GM12878 (cell line): ENCODE results near the gene TNFAIP8L1. TPM values are rescaled to one million over a fixed set of nuclear protein-coding genes. Genes with fewer than 3 reads are reported as not detected.

Source experiments
- ATAC-seq: fragments of 200-7000 bp; cut with Tn5 transposase; 3 replicates; pipeline ENCODE4 v1.9.1; 2020; ENCODE audit warnings: mild to moderate bottlenecking, moderate library complexity
- BruUV-seq: library from RNA; stranded (reverse); fragments of 400-500 nt; replicated peaks from 2 replicates; lab custom pipeline; 2021; lab: Mats Ljungman, UMichigan
- CTCF ChIA-PET: fragments of 300-600 bp; sonication (Branson Sonifier 250); formaldehyde crosslinking; extraction: SDS; loops from one replicate; lab custom pipeline; 2021; ENCODE audit warnings: inconsistent platforms; lab: Yijun Ruan, JAX
- POLR2A ChIA-PET: fragments of 350-600 bp; formaldehyde crosslinking; extraction: SDS; loops from one replicate; lab custom pipeline; 2021; ENCODE audit warnings: inconsistent platforms; lab: Charles Lee
- RAD21 ChIA-PET: fragments of 300-600 bp; sonication (Branson Sonifier 250); formaldehyde crosslinking; loops from one replicate; lab custom pipeline; 2023; ENCODE audit warnings: antibody characterized with exemption; ENCODE audit not compliant: unreplicated experiment; lab: Charles Lee
- SMC1A ChIA-PET: fragments of 300-600 bp; sonication (Branson Sonifier 250); formaldehyde crosslinking; loops from one replicate; lab custom pipeline; 2023; ENCODE audit not compliant: unreplicated experiment, uncharacterized antibody; lab: Charles Lee
- DNase-seq: peaks from one replicate; pipeline ENCODE4 v3.0.0-alpha.2; 2011; ENCODE audit warnings: low read depth, low spot score
- FAIRE-seq: peaks from 3 replicates; lab custom pipeline; 2011; peaks lifted over from hg19 to GRCh38; lab: Jason Lieb, UNC
- H2AFZ ChIP-seq: 2 replicates; pipeline ENCODE4 v1.6.0; 2011; ENCODE audit warnings: low read depth, low read length, control low read depth; ENCODE audit not compliant: control insufficient read depth
- H3K27ac ChIP-seq: 2 replicates; pipeline ENCODE4 v1.5.1; 2011; ENCODE audit warnings: control low read depth; ENCODE audit not compliant: control insufficient read depth, insufficient read depth
- H3K27me3 ChIP-seq, 2 experiments: replicated peaks in 1 of 2; 2 replicates each; pipeline versions ENCODE4 v1.6.0 to v1.6.1; 2011; ENCODE audit warnings: low read length in 1 of 2; ENCODE audit not compliant: control insufficient read depth in 2 of 2, insufficient read depth in 2 of 2
- H3K36me3 ChIP-seq, 2 experiments: 2 replicates each; pipeline ENCODE4 v1.5.1; 2011; ENCODE audit warnings: low read length in 1 of 2; ENCODE audit not compliant: control insufficient read depth in 2 of 2, insufficient read depth in 2 of 2
- H3K4me1 ChIP-seq: 2 replicates; pipeline ENCODE4 v1.6.1; 2011; ENCODE audit warnings: mild to moderate bottlenecking, low read length, moderate library complexity, mixed read lengths; ENCODE audit not compliant: control insufficient read depth, insufficient read depth
- H3K4me2 ChIP-seq: 2 replicates; pipeline ENCODE4 v1.6.0; 2011; ENCODE audit warnings: control low read depth; ENCODE audit not compliant: control insufficient read depth, insufficient read depth
- H3K4me3 ChIP-seq: fragments of 200-600 bp; sonication (generic); 2 replicates; pipeline ENCODE4 v1.5.1; 2016
- H3K79me2 ChIP-seq: 2 replicates; pipeline ENCODE4 v1.6.0; 2011; ENCODE audit warnings: low read length; ENCODE audit not compliant: control insufficient read depth, insufficient read depth
- H3K9ac ChIP-seq: 2 replicates; pipeline ENCODE4 v1.8.0; 2011; ENCODE audit warnings: low read length, control low read depth, mixed read lengths; ENCODE audit not compliant: control insufficient read depth, insufficient read depth
- H3K9me3 ChIP-seq: replicated peaks from 3 replicates; pipeline ENCODE4 v1.5.1; 2011; ENCODE audit warnings: mild to moderate bottlenecking, low read length; ENCODE audit not compliant: control insufficient read depth, insufficient read depth
- H4K20me1 ChIP-seq: 2 replicates; pipeline ENCODE4 v1.6.0; 2011; ENCODE audit not compliant: control insufficient read depth, insufficient read depth
- CBX5 ChIP-seq: sonication (generic); IDR thresholded peaks from 2 replicates; pipeline ENCODE4 v1.6.1; 2016; ENCODE audit warnings: low read depth, moderate library complexity, mild to moderate bottlenecking, inconsistent platforms
- CREB1 ChIP-seq: IDR thresholded peaks from 2 replicates; pipeline ENCODE4 v1.6.1; 2012; ENCODE audit warnings: low read depth, mild to moderate bottlenecking, inconsistent platforms
- FOXM1 ChIP-seq: IDR thresholded peaks from 2 replicates; pipeline ENCODE4 v1.6.1; 2012; ENCODE audit warnings: low read depth, mild to moderate bottlenecking, inconsistent platforms, low read length, moderate library complexity
- GATAD2B ChIP-seq: fragments of 450-650 bp; conservative IDR thresholded peaks from 2 replicates; pipeline ENCODE4 v1.6.1; 2017; ENCODE audit warnings: low read depth, mild to moderate bottlenecking, moderate library complexity
- IRF4 ChIP-seq: IDR thresholded peaks from 2 replicates; pipeline ENCODE4 v1.6.1; 2011; ENCODE audit warnings: low read depth, low read length
- MTA3 ChIP-seq: IDR thresholded peaks from 2 replicates; pipeline ENCODE4 v1.6.1; 2012; ENCODE audit warnings: low read length, inconsistent platforms, borderline replicate concordance
- MXI1 ChIP-seq: fragments of 150-350 bp; IDR thresholded peaks from 2 replicates; pipeline ENCODE4 v1.6.1; 2011; ENCODE audit warnings: low read depth, mild to moderate bottlenecking, inconsistent platforms, low read length, improper control_type of control experiment
- PKNOX1 ChIP-seq: fragments of 450-650 bp; IDR thresholded peaks from 2 replicates; pipeline ENCODE4 v1.6.1; 2016; ENCODE audit warnings: mild to moderate bottlenecking
- RAD51 ChIP-seq: fragments of 450-650 bp; IDR thresholded peaks from 2 replicates; pipeline ENCODE4 v1.6.1; 2016; ENCODE audit warnings: moderate library complexity, mild to moderate bottlenecking, inconsistent platforms
- RBBP5 ChIP-seq: fragments of 200-600 bp; sonication (generic); conservative IDR thresholded peaks from 2 replicates; pipeline ENCODE4 v1.6.1; 2016
- RCOR1 ChIP-seq: conservative IDR thresholded peaks from 2 replicates; pipeline ENCODE4 v1.6.1; 2012; ENCODE audit warnings: low read depth, low read length, improper control_type of control experiment
- TCF12 ChIP-seq: IDR thresholded peaks from 2 replicates; pipeline ENCODE4 v1.6.1; 2011; ENCODE audit warnings: low read depth, mild to moderate bottlenecking, low read length
- WGBS: methylation state at CpG from one replicate; pipeline ENCODE4 v1.1.6; 2016; ENCODE audit warnings: low lambda C conversion rate; ENCODE audit not compliant: insufficient replicate concordance, insufficient coverage; ENCODE audit errors: missing lambda C conversion rate; 5-methylcytosine and 5-hydroxymethylcytosine counted together
- in situ Hi-C: fragments of 300-500 bp; cut with MboI; formaldehyde crosslinking; loops from 9 replicates; pipeline ENCODE4 v1.14.3; 2018; ENCODE audit warnings: mixed read lengths
- intact Hi-C: fragments of 100-400 bp; cut with micrococcal nuclease; formaldehyde crosslinking; loops from one replicate; pipeline ENCODE4 v1.14.2; 2022; ENCODE audit not compliant: unreplicated experiment
- polyA plus RNA-seq, 11 experiments: library from polyadenylated mRNA; depleted of rRNA in 4 of 11; unstranded in 6 of 11; stranded (reverse) in 5 of 11; fragments of >200 nt; fragmentation: Nextera tagmentation in 4 of 11; fragmentation: Illumina TruSeq in 1 of 11; extraction: Ambion mirVana in 4 of 11; extraction: Trizol in 1 of 11; gene quantifications; 1 replicate in 1 of 11; 2 replicates in 10 of 11; pipeline versions ENCODE4 v1.2.1 to v1.2.3, GENCODE V29; 2011 to 2016; ENCODE audit warnings: inconsistent platforms in 2 of 11, missing spikeins in 2 of 11, low read depth in 1 of 11
- total RNA-seq, 4 experiments: library from RNA; depleted of rRNA in 3 of 4; stranded (reverse); fragments of >200 nt in 3 of 4; fragmentation: Illumina TruSeq in 1 of 4; extraction: Trizol in 1 of 4; gene quantifications; 2 replicates each; pipeline versions ENCODE4 v1.2.1 to v1.2.3, GENCODE V29; 2013 to 2021

Gene TNFAIP8L1
- total and polyA plus RNA-seq, 10 of the 15 experiments (the other 5 are each of a cell fraction or from before 2014, with no cell fraction given), result 0.93 to 12.7 (median 8.6) TPM

GRCh38 chr19:4606181-4606580 lies 33.1 kb upstream of the TNFAIP8L1 start:
- TF ChIP-seq CREB1 (no peak), TCF12 (no peak), GATAD2B (no peak), IRF4 (no peak), RBBP5 (no peak), MTA3 (no peak), FOXM1 (no peak), MXI1 (no peak)
- POLR2A ChIA-PET, result no interaction called here
- H3K4me3 ChIP-seq, result no peak overlapping the region
- no peak overlapping the region for H2AFZ ChIP-seq
- CTCF ChIA-PET, result no interaction called here
- no peak overlapping the region for H3K4me2 ChIP-seq
- FAIRE-seq (no peak), ATAC-seq (no peak), DNase-seq (no peak)
- H3K79me2 ChIP-seq, result no peaks in the 10 kb centered on the region
- RAD21 ChIA-PET, result no interaction called here
- in situ Hi-C loops, result no loop called here
- SMC1A ChIA-PET, result no interaction called here
- H3K27ac ChIP-seq, result no peak overlapping the region
- no TSS peak for BruUV-seq
- H3K9me3 ChIP-seq, result no peaks in the 10 kb centered on the region
- H4K20me1 ChIP-seq, result no peaks in the 10 kb centered on the region
- intact Hi-C loops, result no loop called here
- H3K36me3 ChIP-seq, result no peaks in the 10 kb centered on the region
- 30% methylated on average over 5 of the region's 5 CpGs for WGBS
- H3K27me3 ChIP-seq, result no peaks in the 10 kb centered on the region
- no peaks in the 10 kb centered on the region for H3K4me1 ChIP-seq
- no peak overlapping the region for H3K9ac ChIP-seq

DNA sequence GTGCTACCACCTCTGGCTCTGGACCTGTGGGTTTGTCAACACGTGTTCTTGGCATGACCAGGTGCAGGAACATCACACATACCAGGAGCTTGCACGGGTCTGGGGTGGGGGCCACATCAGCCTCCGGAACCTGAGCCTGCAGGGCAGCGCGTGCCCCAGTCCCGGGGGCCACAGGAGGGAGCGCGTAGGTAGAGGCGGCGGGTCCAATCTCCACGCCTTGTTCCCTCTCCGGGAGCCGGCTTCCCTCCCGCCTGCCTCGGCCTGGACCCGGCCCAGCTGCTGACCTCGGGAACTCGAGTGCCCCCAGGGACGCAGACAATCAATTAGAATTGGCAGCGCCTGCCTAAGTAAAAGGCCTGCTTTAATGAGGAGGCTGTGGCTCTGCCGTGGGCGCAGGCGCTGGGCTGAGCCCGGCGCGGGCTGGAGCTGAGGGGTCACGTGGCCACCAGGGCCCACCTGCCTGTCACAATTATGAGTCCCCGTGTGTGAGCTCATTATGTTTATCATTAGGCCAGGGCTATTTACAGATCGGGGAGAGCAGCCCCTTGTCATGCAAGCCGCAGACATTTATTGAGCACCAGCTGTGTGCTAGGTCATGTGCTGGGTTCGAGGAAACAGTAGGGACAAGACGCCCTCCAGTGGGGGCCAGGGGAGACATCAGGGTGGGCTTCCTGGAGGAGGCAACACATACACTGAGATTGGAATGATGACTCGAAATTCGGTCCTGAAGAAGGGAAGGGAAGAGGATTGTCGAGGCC lies 32.2 kb upstream of the TNFAIP8L1 start:
- WGBS, result 16% methylated on average over 35 of the region's 35 CpGs
- no peak for FAIRE-seq
- no peaks in the 10 kb centered on the region for H3K36me3 ChIP-seq
- ChIA-PET CTCF (no interaction called here), POLR2A (no interaction called here), SMC1A (no interaction called here), RAD21 (no interaction called here)
- no peak overlapping the region for H2AFZ ChIP-seq
- TF ChIP-seq CBX5 (no peak), RCOR1 (no peak), RAD51 (peak; percentile 51; the same call in 1 of the 2 replicates), PKNOX1 (peak; percentile 67; the same call in 1 of the 2 replicates)
- no peak overlapping the region for H3K9ac ChIP-seq
- in situ Hi-C loops (no loop called here), intact Hi-C loops (no loop called here)
- DNase-seq, result no peak
- 0 out of 3 replicates have a peak, but pooled peaks have one; percentile 31 for ATAC-seq
- no TSS peak for BruUV-seq
- no peaks in the 10 kb centered on the region for H3K9me3 ChIP-seq
- no peak overlapping the region for H3K4me3 ChIP-seq
- H3K79me2 ChIP-seq, result no peaks in the 10 kb centered on the region
- no peaks in the 10 kb centered on the region for H3K4me1 ChIP-seq
- no peak overlapping the region for H3K4me2 ChIP-seq
- H3K27ac ChIP-seq, result no peak overlapping the region
- H4K20me1 ChIP-seq, result no peaks in the 10 kb centered on the region
- no peaks in the 10 kb centered on the region for H3K27me3 ChIP-seq
